Measurements from ENCODE around the gene VMP1. TPM values are rescaled to one million over a fixed set of nuclear protein-coding genes. Genes with fewer than 3 reads are reported as not detected.
"Not testable (repeated sequence)": the region's sequence is repeated elsewhere in the genome, so short reads cannot be mapped to it uniquely, and the experiment has no call there.

VMP1 gene
- total and polyA plus RNA-seq, 4 donors: 43.3 to 507 (median 352) TPM

- 81 to 89% methylated on average over 5 of the region's 5 CpGs for WGBS, 2 donors
- H3K27ac ChIP-seq (ENCODE audit: low read depth in 1 of 2, low read length in 2 of 2): peak overlapping the region in 1 of 2 donors; percentile 63
- intact Hi-C loops (cut with DNase I): loop anchor here in 1 of 2 donors (5.0 kb wide), 1 partner anchor 41 kb away; no protein-coding TSS in a partner anchor
Observed at GRCh38 chr17:59827721-59828477, 120.4 kb downstream of the VMP1 start.

GRCh38 chr17:59828478-59828760 is 121.0 kb downstream of the VMP1 start:
- peaks cover 4 to 5% of the 10 kb centered on the region in 2 donors for H3K4me1 ChIP-seq (ENCODE audit: control insufficient read depth in 1 of 2, insufficient read depth in 2 of 2, low read length in 2 of 2)
- H3K36me3 ChIP-seq (ENCODE audit: control insufficient read depth in 1 of 2, insufficient read depth in 2 of 2, low read length in 1 of 2): no peaks in the 10 kb centered on the region
- WGBS, 2 donors: 63 to 67% methylated on average over 2 of the region's 2 CpGs
- DNase-seq: no peak
- ATAC-seq (ENCODE audit: low FRiP score): no peak
- no peaks in the 10 kb centered on the region for H3K9me3 ChIP-seq (ENCODE audit: control insufficient read depth, low read length)
- H3K4me3 ChIP-seq (ENCODE audit: low read length in 2 of 2): no peak overlapping the region
- no peaks in the 10 kb centered on the region for H3K27me3 ChIP-seq (ENCODE audit: control insufficient read depth in 1 of 2, insufficient read depth in 2 of 2, low read length in 1 of 2)
- peak overlapping the region in 1 of 2 donors; percentile 63 for H3K27ac ChIP-seq (ENCODE audit: low read depth in 1 of 2, low read length in 2 of 2)
- intact Hi-C loops (cut with DNase I): loop anchor here in 1 of 2 donors (5.0 kb wide), 1 partner anchor 41 kb away; no protein-coding TSS in a partner anchor

More at GRCh38 chr17:59827721-59828477, 120.4 kb downstream of the VMP1 start:
- Histone ChIP-seq H3K9me3 (ENCODE audit: control insufficient read depth, low read length) (no peaks in the 10 kb centered on the region), H3K27me3 (ENCODE audit: control insufficient read depth in 1 of 2, insufficient read depth in 2 of 2, low read length in 1 of 2) (no peaks in the 10 kb centered on the region), H3K4me1 (ENCODE audit: control insufficient read depth in 1 of 2, insufficient read depth in 2 of 2, low read length in 2 of 2) (peaks cover 4 to 5% of the 10 kb centered on the region in 2 donors), H3K4me3 (ENCODE audit: low read length in 2 of 2) (no peak overlapping the region), H3K36me3 (ENCODE audit: control insufficient read depth in 1 of 2, insufficient read depth in 2 of 2, low read length in 1 of 2) (no peaks in the 10 kb centered on the region)
- no peak for ATAC-seq (ENCODE audit: low FRiP score)
- DNase-seq: peak in 1 of 2 donors; percentile 61

GRCh38 chr17:59828819-59829216 is 121.4 kb downstream of the VMP1 start:
- intact Hi-C loops (cut with DNase I): loop anchor here in 1 of 2 donors (5.0 kb wide), 1 partner anchor 42 kb away; no protein-coding TSS in a partner anchor
- WGBS, 2 donors: 61 to 62% methylated on average over 7 of the region's 7 CpGs

GRCh38 chr17:59829217-59830006 is 122.0 kb downstream of the VMP1 start:
- 11% methylated on average over 4 of the region's 4 CpGs for WGBS, 2 donors
- no peak overlapping the region for H3K4me3 ChIP-seq (ENCODE audit: low read length in 2 of 2)
- DNase-seq: no peak
- H3K36me3 ChIP-seq (ENCODE audit: control insufficient read depth in 1 of 2, insufficient read depth in 2 of 2, low read length in 1 of 2): no peaks in the 10 kb centered on the region
- H3K27ac ChIP-seq (ENCODE audit: low read depth in 1 of 2, low read length in 2 of 2): peak overlapping the region in 1 of 2 donors; percentile 80
- peaks cover 4 to 5% of the 10 kb centered on the region in 2 donors for H3K4me1 ChIP-seq (ENCODE audit: control insufficient read depth in 1 of 2, insufficient read depth in 2 of 2, low read length in 2 of 2)
- intact Hi-C loops (cut with DNase I): loop anchor here (5.0 kb wide), 1 partner anchor 42 kb away; no protein-coding TSS in a partner anchor
- no peaks in the 10 kb centered on the region for H3K9me3 ChIP-seq (ENCODE audit: control insufficient read depth, low read length)
- no peaks in the 10 kb centered on the region for H3K27me3 ChIP-seq (ENCODE audit: control insufficient read depth in 1 of 2, insufficient read depth in 2 of 2, low read length in 1 of 2)
- peak; percentile 70 for ATAC-seq (ENCODE audit: low FRiP score)

More at GRCh38 chr17:59828819-59829216, 121.4 kb downstream of the VMP1 start:
- H3K4me1 ChIP-seq (ENCODE audit: control insufficient read depth in 1 of 2, insufficient read depth in 2 of 2, low read length in 2 of 2); ATAC-seq (ENCODE audit: low FRiP score); H3K4me3 ChIP-seq (ENCODE audit: low read length in 2 of 2); H3K9me3 ChIP-seq (ENCODE audit: control insufficient read depth, low read length); H3K27me3 ChIP-seq (ENCODE audit: control insufficient read depth in 1 of 2, insufficient read depth in 2 of 2, low read length in 1 of 2); H3K36me3 ChIP-seq (ENCODE audit: control insufficient read depth in 1 of 2, insufficient read depth in 2 of 2, low read length in 1 of 2): not testable (repeated sequence)
- peak in 1 of 2 donors; percentile 74 for DNase-seq
- H3K27ac ChIP-seq (ENCODE audit: low read depth in 1 of 2, low read length in 2 of 2): peak overlapping the region; percentile 63

- DNase-seq (peak in 1 of 2 donors; percentile 77), ATAC-seq (ENCODE audit: low FRiP score) (no peak)
- Histone ChIP-seq H3K36me3 (ENCODE audit: control insufficient read depth in 1 of 2, insufficient read depth in 2 of 2, low read length in 1 of 2) (no peaks in the 10 kb centered on the region), H3K27me3 (ENCODE audit: control insufficient read depth in 1 of 2, insufficient read depth in 2 of 2, low read length in 1 of 2) (no peaks in the 10 kb centered on the region), H3K9me3 (ENCODE audit: control insufficient read depth, low read length) (no peaks in the 10 kb centered on the region), H3K4me3 (ENCODE audit: low read length in 2 of 2) (no peak overlapping the region), H3K4me1 (ENCODE audit: control insufficient read depth in 1 of 2, insufficient read depth in 2 of 2, low read length in 2 of 2) (peaks cover 2 to 5% of the 10 kb centered on the region in 2 donors), H3K27ac (ENCODE audit: low read depth in 1 of 2, low read length in 2 of 2) (peak overlapping the region; percentile 71 to 80)
- intact Hi-C loops (cut with DNase I): loop anchor here in 1 of 2 donors (5.0 kb wide), 1 partner anchor 43 kb away; no protein-coding TSS in a partner anchor
- WGBS, 2 donors: 63 to 65% methylated on average over 3 of the region's 3 CpGs
Observed at GRCh38 chr17:59830007-59830630, 122.7 kb downstream of the VMP1 start.

- no peak overlapping the region for H3K4me3 ChIP-seq (ENCODE audit: low read length in 2 of 2)
- H3K9me3 ChIP-seq (ENCODE audit: control insufficient read depth, low read length): no peaks in the 10 kb centered on the region
- intact Hi-C loops (cut with DNase I): loop anchor here in 1 of 2 donors (5.0 kb wide), 1 partner anchor 44 kb away; no protein-coding TSS in a partner anchor
- no peaks in the 10 kb centered on the region for H3K27me3 ChIP-seq (ENCODE audit: control insufficient read depth in 1 of 2, insufficient read depth in 2 of 2, low read length in 1 of 2)
- no peak for ATAC-seq (ENCODE audit: low FRiP score)
- H3K27ac ChIP-seq (ENCODE audit: low read depth in 1 of 2, low read length in 2 of 2): peak overlapping the region; percentile 88 to 95
- 54 to 71% methylated on average over 1 of the region's 1 CpG for WGBS, 2 donors
- H3K36me3 ChIP-seq (ENCODE audit: control insufficient read depth in 1 of 2, insufficient read depth in 2 of 2, low read length in 1 of 2): no peaks in the 10 kb centered on the region
- peaks cover 1 to 5% of the 10 kb centered on the region in 2 donors for H3K4me1 ChIP-seq (ENCODE audit: control insufficient read depth in 1 of 2, insufficient read depth in 2 of 2, low read length in 2 of 2)
- peak in 1 of 2 donors; percentile 27 for DNase-seq
Observed at GRCh38 chr17:59830846-59831486, 123.5 kb downstream of the VMP1 start.

- H3K27ac ChIP-seq (ENCODE audit: low read depth in 1 of 2, low read length in 2 of 2): no peak overlapping the region
- no peak overlapping the region for H3K4me3 ChIP-seq (ENCODE audit: low read length in 2 of 2)
- DNase-seq (no peak), ATAC-seq (ENCODE audit: low FRiP score) (no peak)
- peaks cover 1 to 5% of the 10 kb centered on the region in 2 donors for H3K4me1 ChIP-seq (ENCODE audit: control insufficient read depth in 1 of 2, insufficient read depth in 2 of 2, low read length in 2 of 2)
- WGBS, 2 donors: 46 to 54% methylated on average over 4 of the region's 4 CpGs
- no peaks in the 10 kb centered on the region for H3K9me3 ChIP-seq (ENCODE audit: control insufficient read depth, low read length)
- no peaks in the 10 kb centered on the region for H3K27me3 ChIP-seq (ENCODE audit: control insufficient read depth in 1 of 2, insufficient read depth in 2 of 2, low read length in 1 of 2)
- intact Hi-C loops (cut with DNase I): loop anchor here in 1 of 2 donors (5.0 kb wide), 1 partner anchor 46 kb away; no protein-coding TSS in a partner anchor
- no peaks in the 10 kb centered on the region for H3K36me3 ChIP-seq (ENCODE audit: control insufficient read depth in 1 of 2, insufficient read depth in 2 of 2, low read length in 1 of 2)
Observed at GRCh38 chr17:59832883-59833379, 125.5 kb downstream of the VMP1 start.
